ENCODE data around the gene POLDIP2. TPM values are rescaled to one million over a fixed set of nuclear protein-coding genes. Genes with fewer than 3 reads are reported as not detected.

POLDIP2 gene
- total and polyA plus RNA-seq, 2 of the 13 experiments (the other 11 are each of a cell fraction or from before 2014, with no cell fraction given), result 85.9 to 114 TPM

DNA sequence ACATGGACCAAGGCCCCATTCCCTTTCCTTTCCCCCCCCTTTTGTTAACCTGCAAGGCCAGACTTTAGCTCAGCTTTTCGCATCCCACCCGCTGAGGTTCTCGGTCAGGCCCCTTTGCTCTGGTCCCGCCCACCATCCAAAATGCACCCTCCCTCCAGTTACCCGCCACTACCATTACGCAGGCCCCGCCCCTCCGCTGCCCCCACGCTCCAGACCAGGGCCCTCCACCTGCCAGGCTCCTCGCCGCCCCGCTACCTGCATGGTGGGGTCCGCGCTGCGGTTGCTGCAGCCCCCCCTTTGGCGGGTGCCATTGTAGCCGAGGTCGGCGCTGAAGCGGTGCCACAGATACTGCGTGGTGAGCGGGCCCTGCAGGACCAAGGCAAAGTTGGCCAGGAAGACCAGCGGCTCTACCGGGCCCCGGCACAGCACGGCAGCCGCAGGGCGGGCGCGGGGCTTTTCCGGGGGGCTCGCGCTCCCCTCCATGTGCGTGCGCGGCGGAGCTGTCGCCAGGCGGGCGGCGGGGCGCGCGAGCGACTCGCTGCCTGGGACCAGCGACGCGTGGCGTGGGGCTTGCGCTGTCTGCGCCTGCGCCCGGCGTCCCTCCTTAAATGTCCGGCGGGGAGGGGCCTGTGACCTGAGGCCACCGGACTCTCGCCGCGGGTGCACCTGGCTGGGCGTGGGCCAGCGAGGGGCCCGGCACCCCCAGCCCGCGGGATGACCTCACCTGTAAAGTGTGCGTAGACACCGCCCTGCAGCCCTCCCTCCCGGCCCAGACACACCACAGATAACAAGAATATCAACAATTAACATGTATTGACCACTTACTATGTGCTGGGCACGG, 48.5 kb upstream of the POLDIP2 start, which contains the start of gene SLC46A1 (continued):
- TF ChIP-seq ZFYVE20 (CRISPR knock-in tag; IDR thresholded peaks at IDR 0.05; ENCODE audit: borderline replicate concordance, low read depth), result no peak
- TF ChIP-seq PHF5A (CRISPR knock-in tag; IDR thresholded peaks at IDR 0.05; ENCODE audit: low read depth, unreplicated experiment), result no peak
- no peak for TF ChIP-seq HMGA1 (CRISPR knock-in tag; conservative IDR thresholded peaks at IDR 0.05)
- TF ChIP-seq TCF7L2 (IDR thresholded peaks at IDR 0.05; ENCODE audit: low read depth, low read length), result no peak
- TF ChIP-seq, protein P1, sequence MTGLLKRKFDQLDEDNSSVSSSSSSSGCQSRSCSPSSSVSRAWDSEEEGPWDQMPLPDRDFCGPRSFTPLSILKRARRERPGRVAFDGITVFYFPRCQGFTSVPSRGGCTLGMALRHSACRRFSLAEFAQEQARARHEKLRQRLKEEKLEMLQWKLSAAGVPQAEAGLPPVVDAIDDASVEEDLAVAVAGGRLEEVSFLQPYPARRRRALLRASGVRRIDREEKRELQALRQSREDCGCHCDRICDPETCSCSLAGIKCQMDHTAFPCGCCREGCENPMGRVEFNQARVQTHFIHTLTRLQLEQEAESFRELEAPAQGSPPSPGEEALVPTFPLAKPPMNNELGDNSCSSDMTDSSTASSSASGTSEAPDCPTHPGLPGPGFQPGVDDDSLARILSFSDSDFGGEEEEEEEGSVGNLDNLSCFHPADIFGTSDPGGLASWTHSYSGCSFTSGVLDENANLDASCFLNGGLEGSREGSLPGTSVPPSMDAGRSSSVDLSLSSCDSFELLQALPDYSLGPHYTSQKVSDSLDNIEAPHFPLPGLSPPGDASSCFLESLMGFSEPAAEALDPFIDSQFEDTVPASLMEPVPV (CRISPR knock-in tag; IDR thresholded peaks at IDR 0.05), result no peak
- TF ChIP-seq POLR2G (IDR thresholded peaks at IDR 0.05; ENCODE audit: low read depth, low read length), result peak; percentile 55
- no peak for TF ChIP-seq ZNF619 (CRISPR knock-in tag; IDR thresholded peaks at IDR 0.05)
- TF ChIP-seq ATF1 (CRISPR knock-in tag; IDR thresholded peaks at IDR 0.05), result no peak
- no peak; the same call in 1 of the 2 replicates for TF ChIP-seq ARNT2 (CRISPR knock-in tag; IDR thresholded peaks at IDR 0.05; ENCODE audit: low read depth)
- no peak for TF ChIP-seq ZKSCAN5 (CRISPR knock-in tag; IDR thresholded peaks at IDR 0.05)
- TF ChIP-seq KDM5B (CRISPR knock-in tag; IDR thresholded peaks at IDR 0.05; ENCODE audit: borderline replicate concordance), result no peak
- peak; percentile 82 for TF ChIP-seq BORCS8-MEF2B (CRISPR knock-in tag; IDR thresholded peaks at IDR 0.05)
- no peak; the same call in 1 of the 2 replicates for TF ChIP-seq ZC3H4 (CRISPR knock-in tag; IDR thresholded peaks at IDR 0.05; ENCODE audit: borderline replicate concordance)
- TF ChIP-seq NFRKB (IDR thresholded peaks at IDR 0.05), result no peak
- TF ChIP-seq, protein P2, sequence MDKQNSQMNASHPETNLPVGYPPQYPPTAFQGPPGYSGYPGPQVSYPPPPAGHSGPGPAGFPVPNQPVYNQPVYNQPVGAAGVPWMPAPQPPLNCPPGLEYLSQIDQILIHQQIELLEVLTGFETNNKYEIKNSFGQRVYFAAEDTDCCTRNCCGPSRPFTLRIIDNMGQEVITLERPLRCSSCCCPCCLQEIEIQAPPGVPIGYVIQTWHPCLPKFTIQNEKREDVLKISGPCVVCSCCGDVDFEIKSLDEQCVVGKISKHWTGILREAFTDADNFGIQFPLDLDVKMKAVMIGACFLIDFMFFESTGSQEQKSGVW (CRISPR knock-in tag; IDR thresholded peaks at IDR 0.05; ENCODE audit: borderline replicate concordance), result no peak
- TF ChIP-seq SYNCRIP (IDR thresholded peaks at IDR 0.05; ENCODE audit: insufficient read depth, low read depth, low read length), result no peak
- TF ChIP-seq SP4 (CRISPR knock-in tag; IDR thresholded peaks at IDR 0.05), result peak; percentile 56
- TF ChIP-seq SAP130 (CRISPR knock-in tag; IDR thresholded peaks at IDR 0.05; ENCODE audit: low read depth), result peak; percentile 67
- no peak; the same call in 1 of the 2 replicates for TF ChIP-seq WIZ (CRISPR knock-in tag; IDR thresholded peaks at IDR 0.05)
- no peak; the same call in 1 of the 2 replicates for TF ChIP-seq DR1 (CRISPR knock-in tag; IDR thresholded peaks at IDR 0.05)
- TF ChIP-seq, protein P3, sequence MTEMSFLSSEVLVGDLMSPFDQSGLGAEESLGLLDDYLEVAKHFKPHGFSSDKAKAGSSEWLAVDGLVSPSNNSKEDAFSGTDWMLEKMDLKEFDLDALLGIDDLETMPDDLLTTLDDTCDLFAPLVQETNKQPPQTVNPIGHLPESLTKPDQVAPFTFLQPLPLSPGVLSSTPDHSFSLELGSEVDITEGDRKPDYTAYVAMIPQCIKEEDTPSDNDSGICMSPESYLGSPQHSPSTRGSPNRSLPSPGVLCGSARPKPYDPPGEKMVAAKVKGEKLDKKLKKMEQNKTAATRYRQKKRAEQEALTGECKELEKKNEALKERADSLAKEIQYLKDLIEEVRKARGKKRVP (CRISPR knock-in tag; IDR thresholded peaks at IDR 0.05), result no peak
- TF ChIP-seq ZNF260 (CRISPR knock-in tag; IDR thresholded peaks at IDR 0.05; ENCODE audit: borderline replicate concordance, low read depth), result no peak
- TF ChIP-seq, protein P4, sequence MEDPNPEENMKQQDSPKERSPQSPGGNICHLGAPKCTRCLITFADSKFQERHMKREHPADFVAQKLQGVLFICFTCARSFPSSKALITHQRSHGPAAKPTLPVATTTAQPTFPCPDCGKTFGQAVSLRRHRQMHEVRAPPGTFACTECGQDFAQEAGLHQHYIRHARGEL (CRISPR knock-in tag; IDR thresholded peaks at IDR 0.05), result no peak
- TF ChIP-seq XRCC5 (optimal IDR thresholded peaks at IDR 0.05; ENCODE audit: low read length), result no peak
- TF ChIP-seq ZNF441 (CRISPR knock-in tag; IDR thresholded peaks at IDR 0.05; ENCODE audit: borderline replicate concordance), result 0 out of 2 replicates have a peak, but pooled peaks have one; percentile 17
